ENCODE data around the gene PXN. TPM values are rescaled to one million over a fixed set of nuclear protein-coding genes. Genes with fewer than 3 reads are reported as not detected.

PXN gene
- total and polyA plus RNA-seq, 10 of the 15 experiments (the other 5 are each of a cell fraction or from before 2014, with no cell fraction given), result 1.0 to 32.0 (median 11.5) TPM

GRCh38 chr12:120257041-120257821 lies 8.3 kb downstream of the PXN start:
- RAD21 ChIA-PET (ENCODE audit: unreplicated experiment), result interaction anchor here (1.1 to 2.3 kb wide), 3 partner anchors 9 to 30 kb away, joined by 4 to 8 read pairs (median 4); partner anchors contain the start of gene PXN
- Histone ChIP-seq H3K79me2 (ENCODE audit: control insufficient read depth, insufficient read depth, low read length) (no peaks in the 10 kb centered on the region), H4K20me1 (ENCODE audit: control insufficient read depth, insufficient read depth) (no peaks in the 10 kb centered on the region), H3K9ac (ENCODE audit: control insufficient read depth, insufficient read depth, low read length) (no peak overlapping the region), H3K4me3 (no peak overlapping the region), H2AFZ (ENCODE audit: control insufficient read depth, low read depth, low read length) (no peak overlapping the region), H3K36me3 (ENCODE audit: control insufficient read depth in 2 of 2, insufficient read depth in 2 of 2, low read length in 1 of 2) (no peaks in the 10 kb centered on the region), H3K4me1 (ENCODE audit: control insufficient read depth, insufficient read depth, low read length) (peaks cover 12% of the 10 kb centered on the region; the same call in 1 of the 2 replicates), H3K27ac (ENCODE audit: control insufficient read depth, insufficient read depth) (no peak overlapping the region), H3K27me3 (replicated peaks in 1 of 2; ENCODE audit: control insufficient read depth in 2 of 2, insufficient read depth in 2 of 2, low read length in 1 of 2) (no peaks in the 10 kb centered on the region), H3K9me3 (replicated peaks; ENCODE audit: control insufficient read depth, insufficient read depth, low read length) (no peaks in the 10 kb centered on the region), H3K4me2 (ENCODE audit: control insufficient read depth, insufficient read depth) (no peak overlapping the region)
- ATAC-seq (no peak), DNase-seq (ENCODE audit: low read depth, low spot score) (no peak), FAIRE-seq (no peak)
- no TSS peak for BruUV-seq (replicated peaks)
- POLR2A ChIA-PET, result no interaction called here
- intact Hi-C loops (cut with micrococcal nuclease; ENCODE audit: unreplicated experiment), result no loop called here
- in situ Hi-C loops (cut with MboI), result no loop called here
- 75% methylated on average over 9 of the region's 9 CpGs for WGBS (ENCODE audit: insufficient coverage, insufficient replicate concordance, low lambda C conversion rate, missing lambda C conversion rate)
- SMC1A ChIA-PET (ENCODE audit: uncharacterized antibody, unreplicated experiment), result interaction anchor here (0.7 to 2.1 kb wide), 2 partner anchors 29 to 56 kb away, joined by 3 to 15 read pairs; partner anchors contain the start of gene RPLP0
- TF ChIP-seq KDM1A (IDR thresholded peaks at IDR 0.05; ENCODE audit: borderline replicate concordance) (no peak), ZBTB11 (CRISPR knock-in tag; IDR thresholded peaks at IDR 0.05) (no peak), MLLT1 (IDR thresholded peaks at IDR 0.05) (no peak), REST (IDR thresholded peaks at IDR 0.05; ENCODE audit: low read depth, low read length) (no peak)
- CTCF ChIA-PET, result interaction anchor here (0.6 to 2.4 kb wide), 4 partner anchors 22 to 69 kb away, joined by 3 to 17 read pairs (median 5); no protein-coding TSS in a partner anchor
